ENCODE results near the gene AHNAK2.

DNA sequence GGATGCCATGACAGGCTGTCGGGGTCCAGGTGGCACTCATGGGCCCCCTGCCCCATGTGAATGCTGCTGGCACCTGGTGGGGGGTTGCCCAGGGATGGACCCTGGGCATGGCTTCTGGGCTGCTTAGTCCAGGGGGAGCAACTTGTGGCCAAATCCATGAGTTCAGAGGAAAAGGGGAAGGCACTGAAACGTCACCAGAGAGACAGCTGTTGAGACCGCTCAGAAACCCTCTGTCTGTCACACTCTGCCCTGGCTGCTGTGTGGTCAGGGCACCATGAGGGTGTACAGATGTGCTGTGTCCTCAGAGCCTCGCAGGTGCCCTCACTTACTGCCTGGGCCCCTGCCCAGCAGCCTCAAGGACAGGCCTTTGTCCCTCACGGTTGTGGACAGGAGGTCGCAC lies 16.8 kb upstream of the AHNAK2 start:
- TF ChIP-seq, protein P1, sequence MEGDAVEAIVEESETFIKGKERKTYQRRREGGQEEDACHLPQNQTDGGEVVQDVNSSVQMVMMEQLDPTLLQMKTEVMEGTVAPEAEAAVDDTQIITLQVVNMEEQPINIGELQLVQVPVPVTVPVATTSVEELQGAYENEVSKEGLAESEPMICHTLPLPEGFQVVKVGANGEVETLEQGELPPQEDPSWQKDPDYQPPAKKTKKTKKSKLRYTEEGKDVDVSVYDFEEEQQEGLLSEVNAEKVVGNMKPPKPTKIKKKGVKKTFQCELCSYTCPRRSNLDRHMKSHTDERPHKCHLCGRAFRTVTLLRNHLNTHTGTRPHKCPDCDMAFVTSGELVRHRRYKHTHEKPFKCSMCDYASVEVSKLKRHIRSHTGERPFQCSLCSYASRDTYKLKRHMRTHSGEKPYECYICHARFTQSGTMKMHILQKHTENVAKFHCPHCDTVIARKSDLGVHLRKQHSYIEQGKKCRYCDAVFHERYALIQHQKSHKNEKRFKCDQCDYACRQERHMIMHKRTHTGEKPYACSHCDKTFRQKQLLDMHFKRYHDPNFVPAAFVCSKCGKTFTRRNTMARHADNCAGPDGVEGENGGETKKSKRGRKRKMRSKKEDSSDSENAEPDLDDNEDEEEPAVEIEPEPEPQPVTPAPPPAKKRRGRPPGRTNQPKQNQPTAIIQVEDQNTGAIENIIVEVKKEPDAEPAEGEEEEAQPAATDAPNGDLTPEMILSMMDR (IDR thresholded peaks at IDR 0.05) = no peak
- no peak for TF ChIP-seq POLR2A (IDR thresholded peaks at IDR 0.05)
